Natural killer cell (primary cell): ENCODE measurements around the gene SPRED2. TPM values are rescaled to one million over a fixed set of nuclear protein-coding genes. Genes with fewer than 3 reads are reported as not detected.

Experiments used
- ATAC-seq, 3 donors: fragments of 150-1000 bp in 2 of 3; fragments of 200-7000 bp in 1 of 3; cut with Tn5 transposase; 1 replicate in 1 of 3; 2 replicates in 2 of 3; pipeline ENCODE4 v1.10.0; 2021; ENCODE audit warnings: mild to moderate bottlenecking in 2 of 3, moderate library complexity in 2 of 3
- DNase-seq, 2 donors: peaks; one replicate each; pipeline versions ENCODE4 v3.0.0 to v3.0.0-alpha.2; 2013 to 2021; ENCODE audit warnings: mixed read lengths in 1 of 2
- H3K27ac ChIP-seq: one replicate; pipeline ENCODE4 v1.5.1; 2013; ENCODE audit warnings: mild to moderate bottlenecking, low read length
- H3K27me3 ChIP-seq: one replicate; pipeline ENCODE4 v1.6.1; 2013; ENCODE audit warnings: low read length; ENCODE audit not compliant: control insufficient read depth, insufficient read depth
- H3K36me3 ChIP-seq: one replicate; pipeline ENCODE4 v1.6.1; 2013; ENCODE audit warnings: low read length; ENCODE audit not compliant: control insufficient read depth, insufficient read depth
- H3K4me1 ChIP-seq: one replicate; pipeline ENCODE4 v1.6.1; 2013; ENCODE audit warnings: low read length; ENCODE audit not compliant: control insufficient read depth, insufficient read depth
- H3K4me3 ChIP-seq: one replicate; pipeline ENCODE4 v1.5.1; 2013; ENCODE audit warnings: low read length
- H3K9me3 ChIP-seq: one replicate; pipeline ENCODE4 v1.6.1; 2013; ENCODE audit warnings: low read length; ENCODE audit not compliant: control insufficient read depth, insufficient read depth
- H3K27ac Mint-ChIP-seq, 2 donors: one replicate each; pipeline ENCODE4 v1.8.0; 2022; ENCODE audit warnings: mild to moderate bottlenecking in 2 of 2, mixed read lengths in 2 of 2, moderate library complexity in 1 of 2
- H3K27me3 Mint-ChIP-seq, 2 donors: one replicate each; pipeline ENCODE4 v1.8.0; 2022; ENCODE audit warnings: low read depth in 2 of 2, mixed read lengths in 2 of 2
- H3K36me3 Mint-ChIP-seq: one replicate; pipeline ENCODE4 v1.8.0; 2022; ENCODE audit warnings: mixed read lengths
- H3K4me1 Mint-ChIP-seq, 2 donors: one replicate each; pipeline ENCODE4 v1.8.0; 2022; ENCODE audit warnings: mixed read lengths in 2 of 2
- H3K4me3 Mint-ChIP-seq: one replicate; pipeline ENCODE4 v1.8.0; 2022; ENCODE audit warnings: mild to moderate bottlenecking, moderate library complexity, mixed read lengths
- H3K9me3 Mint-ChIP-seq, 2 donors: one replicate each; pipeline ENCODE4 v1.8.0; 2022; ENCODE audit warnings: mixed read lengths in 2 of 2
- WGBS: methylation state at CpG from one replicate; pipeline ENCODE4 v1.1.7; 2013; ENCODE audit warnings: missing lambda C conversion rate; ENCODE audit not compliant: insufficient coverage; 5-methylcytosine and 5-hydroxymethylcytosine counted together
- intact Hi-C: fragments of 100-400 bp; cut with micrococcal nuclease; formaldehyde crosslinking; loops from one replicate; pipeline ENCODE4 v1.14.2; 2022
- total RNA-seq, 4 donors: library from RNA; stranded (reverse); fragments of 120-200 nt in 1 of 4; gene quantifications; one replicate each; pipeline versions ENCODE4 v1.2.3 to v1.2.4, GENCODE V29; 2013 to 2022
- TF ChIP-seq, protein P1 (sequence below): fragments of 200-600 bp; IDR thresholded peaks from one replicate; pipeline ENCODE4 v1.8.0; 2022; ENCODE audit warnings: antibody characterized with exemption

The SPRED2 gene
- total RNA-seq, 3 donors from 2014 or later (not counting 1 experiment from before 2014, with no cell fraction given): 3.8 to 8.6 (median 8.3) TPM

DNA sequence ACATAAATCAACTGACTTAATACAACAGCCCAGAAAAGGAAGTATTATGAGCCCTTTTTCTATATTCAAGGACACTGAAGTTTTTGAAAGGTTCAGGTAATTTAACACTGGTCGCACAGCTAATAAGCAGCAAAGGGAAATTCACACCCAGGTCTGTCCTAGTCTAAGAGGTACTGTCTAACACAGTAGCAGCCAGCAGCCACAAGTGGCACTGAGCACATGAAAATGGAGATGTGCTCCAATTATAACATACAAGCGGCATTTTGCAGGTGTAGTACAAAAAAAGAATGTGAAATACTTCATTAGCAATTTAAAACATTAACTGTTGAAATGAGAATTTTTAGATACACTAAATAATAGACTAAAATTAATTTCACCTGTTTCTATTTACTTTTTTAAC, 23.4 kb downstream of the SPRED2 start:
- Mint-ChIP-seq H3K36me3 (no peaks in the 10 kb centered on the region), H3K4me1 (peaks cover 13 to 20% of the 10 kb centered on the region in 2 donors), H3K9me3 (no peaks in the 10 kb centered on the region), H3K27me3 (peaks cover 2 to 7% of the 10 kb centered on the region in 2 donors), H3K27ac (no peak overlapping the region), H3K4me3 (no peak overlapping the region)
- TF ChIP-seq, protein P1, sequence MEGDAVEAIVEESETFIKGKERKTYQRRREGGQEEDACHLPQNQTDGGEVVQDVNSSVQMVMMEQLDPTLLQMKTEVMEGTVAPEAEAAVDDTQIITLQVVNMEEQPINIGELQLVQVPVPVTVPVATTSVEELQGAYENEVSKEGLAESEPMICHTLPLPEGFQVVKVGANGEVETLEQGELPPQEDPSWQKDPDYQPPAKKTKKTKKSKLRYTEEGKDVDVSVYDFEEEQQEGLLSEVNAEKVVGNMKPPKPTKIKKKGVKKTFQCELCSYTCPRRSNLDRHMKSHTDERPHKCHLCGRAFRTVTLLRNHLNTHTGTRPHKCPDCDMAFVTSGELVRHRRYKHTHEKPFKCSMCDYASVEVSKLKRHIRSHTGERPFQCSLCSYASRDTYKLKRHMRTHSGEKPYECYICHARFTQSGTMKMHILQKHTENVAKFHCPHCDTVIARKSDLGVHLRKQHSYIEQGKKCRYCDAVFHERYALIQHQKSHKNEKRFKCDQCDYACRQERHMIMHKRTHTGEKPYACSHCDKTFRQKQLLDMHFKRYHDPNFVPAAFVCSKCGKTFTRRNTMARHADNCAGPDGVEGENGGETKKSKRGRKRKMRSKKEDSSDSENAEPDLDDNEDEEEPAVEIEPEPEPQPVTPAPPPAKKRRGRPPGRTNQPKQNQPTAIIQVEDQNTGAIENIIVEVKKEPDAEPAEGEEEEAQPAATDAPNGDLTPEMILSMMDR: no peak
- WGBS: 94% methylated on average over 1 of the region's 2 CpGs
- H3K27me3 ChIP-seq: no peaks in the 10 kb centered on the region
- no peaks in the 10 kb centered on the region for H3K9me3 ChIP-seq
- no peak overlapping the region for H3K4me3 ChIP-seq
- no peak overlapping the region for H3K27ac ChIP-seq
- no peak for DNase-seq
- intact Hi-C loops: no loop called here
- no peaks in the 10 kb centered on the region for H3K36me3 ChIP-seq
- no peaks in the 10 kb centered on the region for H3K4me1 ChIP-seq
- ATAC-seq: no peak

DNA sequence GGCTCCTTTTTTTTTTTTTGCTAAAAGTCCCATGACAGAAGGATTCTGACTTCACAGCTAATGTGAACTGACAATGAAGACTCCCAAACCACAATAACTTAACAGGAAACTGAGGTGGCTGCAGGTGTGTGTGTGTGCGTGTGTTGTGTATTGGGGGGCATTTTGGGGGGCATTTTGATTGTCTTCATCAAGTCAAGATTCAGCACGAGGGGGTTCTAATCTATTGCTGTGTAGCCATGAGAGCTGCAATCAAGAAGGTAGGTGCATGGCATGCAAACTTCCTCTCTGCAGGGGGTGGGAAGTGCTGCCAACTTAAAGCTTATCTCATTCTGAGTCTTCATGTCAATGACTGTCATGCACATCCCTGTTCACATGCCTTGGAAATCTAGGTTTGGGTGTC, 25.2 kb downstream of the SPRED2 start:
- Mint-ChIP-seq H3K9me3 (no peaks in the 10 kb centered on the region), H3K4me1 (peaks cover 13 to 20% of the 10 kb centered on the region in 2 donors), H3K27ac (no peak overlapping the region), H3K36me3 (no peaks in the 10 kb centered on the region), H3K4me3 (no peak overlapping the region), H3K27me3 (peaks cover 2 to 7% of the 10 kb centered on the region in 2 donors)
- H3K27me3 ChIP-seq: no peaks in the 10 kb centered on the region
- no peaks in the 10 kb centered on the region for H3K4me1 ChIP-seq
- H3K4me3 ChIP-seq: no peak overlapping the region
- no peak for ATAC-seq
- TF ChIP-seq, protein P1: no peak
- H3K36me3 ChIP-seq: no peaks in the 10 kb centered on the region
- no peak overlapping the region for H3K27ac ChIP-seq
- DNase-seq: no peak
- intact Hi-C loops: no loop called here
- 8% methylated on average over 2 of the region's 2 CpGs for WGBS
- H3K9me3 ChIP-seq: no peaks in the 10 kb centered on the region

DNA sequence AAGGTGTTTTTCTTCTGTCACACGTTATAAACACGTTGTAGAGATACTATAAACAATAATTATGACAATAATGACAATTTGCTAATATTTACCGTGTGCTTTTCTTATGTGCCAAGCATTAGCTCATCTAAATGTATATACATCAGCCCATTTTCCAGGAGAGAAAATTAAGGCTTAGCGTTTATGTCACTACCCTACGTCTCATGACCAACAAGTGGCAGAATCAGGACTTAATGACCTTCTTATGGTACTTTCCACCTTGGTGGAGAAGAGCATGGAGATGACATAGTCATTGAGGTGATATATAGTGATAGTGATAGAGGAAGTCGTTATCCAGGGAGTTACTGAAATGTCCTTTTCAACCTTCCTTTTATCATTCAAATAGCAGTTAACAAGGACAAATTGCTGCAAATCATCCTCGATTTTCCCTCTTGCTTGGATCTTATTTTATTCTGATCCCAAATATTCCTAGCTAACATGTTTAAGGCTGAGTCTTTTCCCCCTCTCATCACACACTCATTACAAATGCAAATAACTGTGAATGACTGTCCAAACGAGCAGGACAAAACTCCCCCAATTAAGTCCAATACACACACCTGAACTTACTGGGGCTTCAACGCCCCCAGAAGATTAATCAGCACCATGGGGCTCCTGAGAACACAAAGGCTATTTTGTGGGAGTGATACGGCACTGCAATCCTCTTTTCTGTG, 27.3 kb downstream of the SPRED2 start:
- H3K4me3 Mint-ChIP-seq: no peak overlapping the region
- H3K36me3 Mint-ChIP-seq: no peaks in the 10 kb centered on the region
- H3K4me1 ChIP-seq: no peaks in the 10 kb centered on the region
- intact Hi-C loops: no loop called here
- no peaks in the 10 kb centered on the region for H3K27me3 ChIP-seq
- no peak overlapping the region for H3K27ac ChIP-seq
- H3K36me3 ChIP-seq: no peaks in the 10 kb centered on the region
- ATAC-seq (no peak), DNase-seq (no peak)
- H3K4me1 Mint-ChIP-seq: peaks cover 18 to 25% of the 10 kb centered on the region in 2 donors
- no peaks in the 10 kb centered on the region for H3K9me3 ChIP-seq
- H3K27ac Mint-ChIP-seq: no peak overlapping the region
- 86% methylated on average over 6 of the region's 10 CpGs for WGBS
- no peak overlapping the region for H3K4me3 ChIP-seq
- H3K27me3 Mint-ChIP-seq: peaks cover 2 to 7% of the 10 kb centered on the region in 2 donors
- TF ChIP-seq, protein P1: no peak
- no peaks in the 10 kb centered on the region for H3K9me3 Mint-ChIP-seq

DNA sequence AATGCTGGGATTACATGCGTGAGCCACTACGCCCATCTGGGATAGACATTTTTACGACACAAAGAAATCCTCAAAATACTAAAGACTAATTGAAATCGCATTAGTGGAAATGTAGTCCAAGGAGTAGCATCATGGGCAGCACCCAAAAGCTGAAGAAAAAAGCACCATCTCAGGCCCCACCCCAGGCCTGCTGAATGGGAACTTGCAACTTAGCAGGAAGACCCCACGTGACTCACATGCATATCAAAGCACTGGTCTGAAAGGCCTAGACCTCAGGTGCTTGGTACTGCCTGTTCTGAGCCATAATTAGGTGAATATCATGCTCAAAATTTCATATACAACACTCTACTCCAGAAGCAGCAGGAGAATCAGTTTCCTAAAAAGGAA, 28.9 kb downstream of the SPRED2 start:
- H3K36me3 ChIP-seq: no peaks in the 10 kb centered on the region
- H3K36me3 Mint-ChIP-seq: no peaks in the 10 kb centered on the region

More for the DNA sequence above, 28.9 kb downstream of the SPRED2 start:
- intact Hi-C loops: no loop called here
- Mint-ChIP-seq H3K4me3 (no peak overlapping the region), H3K27me3 (peaks cover 2 to 7% of the 10 kb centered on the region in 2 donors), H3K9me3 (no peaks in the 10 kb centered on the region), H3K4me1 (peaks cover 20 to 28% of the 10 kb centered on the region in 2 donors), H3K27ac (no peak overlapping the region)
- no peaks in the 10 kb centered on the region for H3K4me1 ChIP-seq
- 90% methylated on average over 5 of the region's 5 CpGs for WGBS
- H3K9me3 ChIP-seq: no peaks in the 10 kb centered on the region
- ATAC-seq (no peak), DNase-seq (no peak)
- H3K27me3 ChIP-seq: no peaks in the 10 kb centered on the region
- no peak overlapping the region for H3K4me3 ChIP-seq
- H3K27ac ChIP-seq: no peak overlapping the region
- TF ChIP-seq, protein P1: no peak
